ENCODE data around the gene RIN1. TPM values are rescaled to one million over a fixed set of nuclear protein-coding genes. Genes with fewer than 3 reads are reported as not detected.
A peak's percentile ranks its signal among the peaks of the same experiment; 100 is the strongest.
"Not testable (repeated sequence)": the region's sequence is repeated elsewhere in the genome, so short reads cannot be mapped to it uniquely, and the experiment has no call there.

RIN1 gene
- total RNA-seq, 1 donor from 2014 or later, result 1.0 TPM

DNA sequence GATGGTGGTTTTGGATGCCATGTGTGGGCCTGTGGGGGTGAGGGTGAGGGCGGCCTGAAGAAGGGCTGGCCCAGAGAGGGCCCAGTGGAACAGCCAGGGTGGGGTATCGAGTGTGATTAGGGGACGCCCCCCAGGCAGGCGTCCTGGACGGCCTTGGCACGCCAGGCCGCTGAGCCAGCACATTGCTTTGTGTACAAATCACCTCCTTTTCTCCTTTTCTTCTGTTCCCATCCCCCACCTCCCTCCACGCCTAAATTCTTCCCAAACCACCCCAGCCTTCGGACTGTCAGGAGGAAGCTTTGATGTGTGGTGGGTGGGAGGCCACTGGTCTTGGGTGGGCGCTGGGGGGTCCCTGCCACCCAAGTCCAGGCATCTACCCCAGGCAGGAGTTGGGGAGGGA lies 11.6 kb downstream of the RIN1 start:
- intact Hi-C loops (cut with micrococcal nuclease), result no loop called here
- no peaks in the 10 kb centered on the region for H3K36me3 ChIP-seq
- H3K27me3 ChIP-seq (ENCODE audit: low read depth), result no peaks in the 10 kb centered on the region
- no peak for DNase-seq
- no peak overlapping the region for H3K4me3 ChIP-seq
- H3K9me3 ChIP-seq (replicated peaks), result no peaks in the 10 kb centered on the region
- H3K4me1 ChIP-seq, result peaks cover 52% of the 10 kb centered on the region
- no peak overlapping the region for H3K27ac ChIP-seq (replicated peaks)
- TF ChIP-seq, protein P1, sequence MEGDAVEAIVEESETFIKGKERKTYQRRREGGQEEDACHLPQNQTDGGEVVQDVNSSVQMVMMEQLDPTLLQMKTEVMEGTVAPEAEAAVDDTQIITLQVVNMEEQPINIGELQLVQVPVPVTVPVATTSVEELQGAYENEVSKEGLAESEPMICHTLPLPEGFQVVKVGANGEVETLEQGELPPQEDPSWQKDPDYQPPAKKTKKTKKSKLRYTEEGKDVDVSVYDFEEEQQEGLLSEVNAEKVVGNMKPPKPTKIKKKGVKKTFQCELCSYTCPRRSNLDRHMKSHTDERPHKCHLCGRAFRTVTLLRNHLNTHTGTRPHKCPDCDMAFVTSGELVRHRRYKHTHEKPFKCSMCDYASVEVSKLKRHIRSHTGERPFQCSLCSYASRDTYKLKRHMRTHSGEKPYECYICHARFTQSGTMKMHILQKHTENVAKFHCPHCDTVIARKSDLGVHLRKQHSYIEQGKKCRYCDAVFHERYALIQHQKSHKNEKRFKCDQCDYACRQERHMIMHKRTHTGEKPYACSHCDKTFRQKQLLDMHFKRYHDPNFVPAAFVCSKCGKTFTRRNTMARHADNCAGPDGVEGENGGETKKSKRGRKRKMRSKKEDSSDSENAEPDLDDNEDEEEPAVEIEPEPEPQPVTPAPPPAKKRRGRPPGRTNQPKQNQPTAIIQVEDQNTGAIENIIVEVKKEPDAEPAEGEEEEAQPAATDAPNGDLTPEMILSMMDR (IDR thresholded peaks at IDR 0.05; ENCODE audit: borderline replicate concordance), result no peak

GRCh38 chr11:66323684-66324083 lies 12.6 kb downstream of the RIN1 start:
- Histone ChIP-seq H3K9me3 (replicated peaks) (no peaks in the 10 kb centered on the region), H3K36me3 (no peaks in the 10 kb centered on the region), H3K4me3 (no peak overlapping the region), H3K27ac (replicated peaks) (no peak overlapping the region), H3K27me3 (ENCODE audit: low read depth) (no peaks in the 10 kb centered on the region), H3K4me1 (peaks cover 51% of the 10 kb centered on the region)
- TF ChIP-seq, protein P1 (IDR thresholded peaks at IDR 0.05; ENCODE audit: borderline replicate concordance), result no peak
- intact Hi-C loops (cut with micrococcal nuclease), result no loop called here
- DNase-seq, result no peak

- no peaks in the 10 kb centered on the region for H3K27me3 ChIP-seq (ENCODE audit: low read depth)
- intact Hi-C loops (cut with micrococcal nuclease), result no loop called here
- TF ChIP-seq, protein P1 (IDR thresholded peaks at IDR 0.05; ENCODE audit: borderline replicate concordance), result no peak
- peaks cover 51% of the 10 kb centered on the region for H3K4me1 ChIP-seq
- H3K27ac ChIP-seq (replicated peaks), result peak overlapping the region; percentile 53
- peak; percentile 75 for DNase-seq
- no peaks in the 10 kb centered on the region for H3K9me3 ChIP-seq (replicated peaks)
- no peaks in the 10 kb centered on the region for H3K36me3 ChIP-seq
- no peak overlapping the region for H3K4me3 ChIP-seq
These were observed 13.4 kb downstream of the RIN1 start for GRCh38 chr11:66322732-66323427.

GRCh38 chr11:66321606-66322005 lies 14.6 kb downstream of the RIN1 start:
- H3K4me3 ChIP-seq, result no peak overlapping the region
- DNase-seq, result no peak
- H3K4me1 ChIP-seq, result peaks cover 51% of the 10 kb centered on the region
- TF ChIP-seq, protein P1 (IDR thresholded peaks at IDR 0.05; ENCODE audit: borderline replicate concordance), result no peak
- no peaks in the 10 kb centered on the region for H3K9me3 ChIP-seq (replicated peaks)
- intact Hi-C loops (cut with micrococcal nuclease), result no loop called here
- no peaks in the 10 kb centered on the region for H3K27me3 ChIP-seq (ENCODE audit: low read depth)
- peak overlapping the region; percentile 53 for H3K27ac ChIP-seq (replicated peaks)
- no peaks in the 10 kb centered on the region for H3K36me3 ChIP-seq

GRCh38 chr11:66320748-66321147 lies 15.5 kb downstream of the RIN1 start:
- H3K27me3 ChIP-seq (ENCODE audit: low read depth); intact Hi-C loops (cut with micrococcal nuclease); H3K27ac ChIP-seq (replicated peaks); H3K9me3 ChIP-seq (replicated peaks); H3K4me3 ChIP-seq; DNase-seq; H3K36me3 ChIP-seq: not testable (repeated sequence)
- H3K4me1 ChIP-seq, result peaks cover 49% of the 10 kb centered on the region

DNA sequence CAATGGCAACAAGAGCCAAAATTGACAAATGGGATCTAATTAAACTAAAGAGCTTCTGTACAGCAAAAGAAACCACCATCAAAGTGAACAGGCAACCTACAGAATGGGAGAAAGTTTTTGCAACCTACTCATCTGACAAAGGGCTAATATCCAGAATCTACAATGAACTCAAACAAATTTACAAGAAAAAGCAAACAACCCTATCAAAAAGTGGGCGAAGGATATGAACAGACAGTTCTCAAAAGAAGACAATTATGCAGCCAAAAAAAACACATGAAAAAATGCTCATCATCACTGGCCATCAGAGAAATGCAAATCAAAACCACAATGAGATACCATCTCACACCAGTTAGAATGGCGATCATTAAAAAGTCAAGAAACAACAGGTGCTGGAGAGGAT lies 15.9 kb downstream of the RIN1 start:
- H3K36me3 ChIP-seq; DNase-seq; H3K27ac ChIP-seq (replicated peaks); H3K9me3 ChIP-seq (replicated peaks); intact Hi-C loops (cut with micrococcal nuclease); H3K4me3 ChIP-seq; H3K27me3 ChIP-seq (ENCODE audit: low read depth): not testable (repeated sequence)
- peaks cover 45% of the 10 kb centered on the region for H3K4me1 ChIP-seq
